ENCODE results near the gene HIP1R.
A peak's percentile ranks its signal among the peaks of the same experiment; 100 is the strongest.

Gene HIP1R

GRCh38 chr12:122884860-122885259 lies 49.6 kb downstream of the HIP1R start:
- TF ChIP-seq, protein P1, sequence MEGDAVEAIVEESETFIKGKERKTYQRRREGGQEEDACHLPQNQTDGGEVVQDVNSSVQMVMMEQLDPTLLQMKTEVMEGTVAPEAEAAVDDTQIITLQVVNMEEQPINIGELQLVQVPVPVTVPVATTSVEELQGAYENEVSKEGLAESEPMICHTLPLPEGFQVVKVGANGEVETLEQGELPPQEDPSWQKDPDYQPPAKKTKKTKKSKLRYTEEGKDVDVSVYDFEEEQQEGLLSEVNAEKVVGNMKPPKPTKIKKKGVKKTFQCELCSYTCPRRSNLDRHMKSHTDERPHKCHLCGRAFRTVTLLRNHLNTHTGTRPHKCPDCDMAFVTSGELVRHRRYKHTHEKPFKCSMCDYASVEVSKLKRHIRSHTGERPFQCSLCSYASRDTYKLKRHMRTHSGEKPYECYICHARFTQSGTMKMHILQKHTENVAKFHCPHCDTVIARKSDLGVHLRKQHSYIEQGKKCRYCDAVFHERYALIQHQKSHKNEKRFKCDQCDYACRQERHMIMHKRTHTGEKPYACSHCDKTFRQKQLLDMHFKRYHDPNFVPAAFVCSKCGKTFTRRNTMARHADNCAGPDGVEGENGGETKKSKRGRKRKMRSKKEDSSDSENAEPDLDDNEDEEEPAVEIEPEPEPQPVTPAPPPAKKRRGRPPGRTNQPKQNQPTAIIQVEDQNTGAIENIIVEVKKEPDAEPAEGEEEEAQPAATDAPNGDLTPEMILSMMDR (IDR thresholded peaks at IDR 0.05): no peak
- peaks cover 24% of the 10 kb centered on the region for H3K4me1 ChIP-seq
- H3K27me3 ChIP-seq (ENCODE audit: control insufficient read depth, insufficient read depth, low read length): no peaks in the 10 kb centered on the region
- no peak overlapping the region for H3K4me3 ChIP-seq (ENCODE audit: low read depth, low read length)
- H3K4me2 ChIP-seq (ENCODE audit: low read length): no peak overlapping the region
- H3K79me2 ChIP-seq: peaks cover 62% of the 10 kb centered on the region
- no peak overlapping the region for H3K9ac ChIP-seq
- no peaks in the 10 kb centered on the region for H3K9me3 ChIP-seq (ENCODE audit: control insufficient read depth, low read length)
- no peaks in the 10 kb centered on the region for H3K36me3 ChIP-seq (ENCODE audit: control insufficient read depth, insufficient read depth, low read length)
- H3K27ac ChIP-seq: no peak overlapping the region
- H2AFZ ChIP-seq: no peak overlapping the region

GRCh38 chr12:122886161-122886560 lies 50.9 kb downstream of the HIP1R start:
- Histone ChIP-seq H3K4me2 (ENCODE audit: low read length) (no peak overlapping the region), H3K4me1 (peaks cover 18% of the 10 kb centered on the region), H3K27ac (no peak overlapping the region), H3K79me2 (peaks cover 59% of the 10 kb centered on the region), H2AFZ (no peak overlapping the region), H3K9me3 (ENCODE audit: control insufficient read depth, low read length) (no peaks in the 10 kb centered on the region), H3K9ac (no peak overlapping the region), H3K4me3 (ENCODE audit: low read depth, low read length) (no peak overlapping the region), H3K36me3 (ENCODE audit: control insufficient read depth, insufficient read depth, low read length) (no peaks in the 10 kb centered on the region), H3K27me3 (ENCODE audit: control insufficient read depth, insufficient read depth, low read length) (no peaks in the 10 kb centered on the region)
- TF ChIP-seq, protein P1 (IDR thresholded peaks at IDR 0.05): no peak

DNA sequence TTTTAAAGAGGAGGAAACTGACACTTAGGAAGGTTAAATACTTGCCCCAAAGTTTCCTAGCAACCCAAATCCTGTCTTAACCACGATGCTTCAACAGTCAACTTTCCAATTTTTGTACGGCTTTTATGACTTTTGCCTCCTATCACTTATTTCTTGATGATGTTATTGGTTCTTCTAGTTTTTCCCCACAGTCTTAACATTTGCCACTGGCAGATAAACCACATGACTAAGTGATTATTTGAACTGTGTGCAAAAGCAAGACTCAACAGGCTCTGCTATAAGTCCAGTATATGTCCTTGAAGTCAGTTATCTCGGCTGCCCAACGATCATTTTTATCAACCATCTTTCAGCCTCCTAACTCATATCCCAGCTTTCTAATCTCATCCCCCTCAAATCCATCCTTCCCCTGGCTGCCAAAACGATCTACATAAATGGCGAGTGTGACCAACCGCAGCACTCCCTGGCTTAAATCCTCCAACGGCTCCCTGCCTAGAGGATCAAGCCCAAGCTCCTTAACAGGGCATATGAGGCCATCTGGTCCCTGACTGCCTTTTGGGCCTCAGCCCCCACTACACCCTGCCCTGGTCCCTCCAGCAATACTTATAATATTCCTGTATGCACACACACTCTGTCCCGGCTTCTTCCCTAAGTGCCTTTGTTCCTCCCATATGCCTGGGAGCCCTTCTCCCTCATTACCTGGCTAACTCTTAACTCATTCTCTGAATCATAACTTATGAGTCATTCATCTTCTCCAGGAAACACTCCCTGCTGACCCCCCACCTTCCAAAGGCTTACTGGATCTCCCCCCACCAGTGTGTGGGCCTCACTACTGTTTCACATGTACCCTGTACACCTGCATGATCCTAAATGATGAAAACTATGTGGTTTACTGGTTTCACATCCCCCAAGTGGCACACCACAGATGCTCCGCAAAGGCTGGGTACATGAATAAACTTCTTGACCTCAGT lies 51.9 kb downstream of the HIP1R start:
- peak overlapping the region; percentile 64 for H3K4me2 ChIP-seq (ENCODE audit: low read length)
- H3K9me3 ChIP-seq (ENCODE audit: control insufficient read depth, low read length): no peaks in the 10 kb centered on the region
- TF ChIP-seq, protein P1 (IDR thresholded peaks at IDR 0.05): no peak
- H3K4me1 ChIP-seq: peaks cover 24% of the 10 kb centered on the region
- H3K27ac ChIP-seq: peak overlapping the region; percentile 97
- H2AFZ ChIP-seq: no peak overlapping the region
- H3K4me3 ChIP-seq (ENCODE audit: low read depth, low read length): no peak overlapping the region
- peaks cover 52% of the 10 kb centered on the region for H3K79me2 ChIP-seq
- H3K36me3 ChIP-seq (ENCODE audit: control insufficient read depth, insufficient read depth, low read length): no peaks in the 10 kb centered on the region
- no peak overlapping the region for H3K9ac ChIP-seq
- no peaks in the 10 kb centered on the region for H3K27me3 ChIP-seq (ENCODE audit: control insufficient read depth, insufficient read depth, low read length)

- Histone ChIP-seq H3K79me2 (peaks cover 48% of the 10 kb centered on the region), H3K27me3 (ENCODE audit: control insufficient read depth, insufficient read depth, low read length) (no peaks in the 10 kb centered on the region), H2AFZ (peak overlapping the region; percentile 24), H3K4me3 (ENCODE audit: low read depth, low read length) (peak overlapping the region; percentile 38), H3K4me2 (ENCODE audit: low read length) (peak overlapping the region; percentile 64), H3K36me3 (ENCODE audit: control insufficient read depth, insufficient read depth, low read length) (no peaks in the 10 kb centered on the region), H3K9me3 (ENCODE audit: control insufficient read depth, low read length) (no peaks in the 10 kb centered on the region), H3K4me1 (peaks cover 28% of the 10 kb centered on the region), H3K9ac (no peak overlapping the region), H3K27ac (peak overlapping the region; percentile 97)
- TF ChIP-seq, protein P1 (IDR thresholded peaks at IDR 0.05): no peak
These were observed 52.6 kb downstream of the HIP1R start for GRCh38 chr12:122887819-122888212.

Measured in parathyroid adenoma (tissue), 2 donors.